CMK (cell line): ENCODE data around the gene TRIM34.
"Not testable (repeated sequence)": the region's sequence is repeated elsewhere in the genome, so short reads cannot be mapped to it uniquely, and the experiment has no call there.

Experiments
- DNase-seq: peaks from one replicate; pipeline ENCODE4 v3.0.0-alpha.2; 2010; ENCODE audit warnings: low read depth

TRIM34 gene

DNA sequence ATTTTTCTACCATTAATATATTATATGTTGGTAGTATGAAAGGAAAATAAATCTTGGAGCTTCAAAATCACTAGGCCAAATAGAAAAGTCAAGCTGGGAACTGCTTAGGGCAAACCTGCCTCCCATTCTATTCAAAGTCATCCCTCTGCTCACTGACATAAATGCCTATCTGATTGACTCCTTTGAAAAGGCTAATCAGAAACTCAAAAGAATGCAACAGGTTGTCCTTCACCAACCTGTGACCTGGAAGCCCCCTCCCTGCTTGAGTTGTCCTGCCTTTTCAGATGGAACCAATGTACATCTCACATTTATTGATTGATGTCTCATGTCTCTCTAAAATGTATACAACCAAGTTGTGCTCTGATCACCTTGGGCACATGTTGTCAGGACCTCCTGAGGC is 3.2 kb upstream of the TRIM34 start:
- no peak for DNase-seq

DNA sequence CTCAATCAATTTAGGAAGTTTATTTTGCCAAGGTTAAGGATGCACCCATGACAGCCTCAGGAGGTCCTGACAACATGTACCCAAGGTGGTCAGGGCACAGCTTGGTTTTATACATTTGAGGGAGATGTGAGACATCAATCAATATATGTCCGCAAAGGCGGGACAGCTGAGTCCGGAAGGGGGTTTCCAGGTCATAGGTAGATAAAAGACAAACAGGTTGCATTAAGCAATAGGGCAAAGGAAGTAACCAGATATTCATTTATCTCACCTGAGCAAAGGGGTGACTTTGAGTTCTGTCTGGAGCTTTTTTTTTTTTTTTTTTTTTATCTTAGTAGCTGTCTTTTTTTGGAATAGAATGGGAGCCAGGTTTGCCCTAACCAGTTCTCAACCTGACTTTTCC is 2.0 kb upstream of the TRIM34 start:
- no peak for DNase-seq

DNA sequence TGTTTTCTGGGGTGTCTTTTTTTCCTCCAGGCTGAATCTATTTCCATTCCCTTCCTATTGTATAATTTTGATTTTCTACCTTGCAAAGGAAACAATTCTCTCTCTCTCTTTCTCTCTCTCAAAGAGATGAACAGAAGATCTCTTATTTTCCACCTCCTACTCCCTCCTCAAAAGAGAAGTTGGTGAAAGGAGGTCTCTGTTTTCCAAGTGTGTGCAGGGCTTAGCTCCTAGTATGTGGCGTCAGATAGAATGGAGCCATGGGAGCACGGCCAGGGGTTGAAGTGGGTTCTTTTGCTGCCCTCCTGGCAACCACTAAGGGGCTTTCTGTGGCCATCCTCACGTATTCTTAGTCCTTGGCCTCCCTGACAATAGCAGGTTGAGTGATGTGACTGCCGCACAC is 480 bp downstream of the TRIM34 start:
- DNase-seq, result no peak

- DNase-seq, result no peak
Observed at GRCh38 chr11:5626196-5626595, 1.4 kb downstream of the TRIM34 start.

DNA sequence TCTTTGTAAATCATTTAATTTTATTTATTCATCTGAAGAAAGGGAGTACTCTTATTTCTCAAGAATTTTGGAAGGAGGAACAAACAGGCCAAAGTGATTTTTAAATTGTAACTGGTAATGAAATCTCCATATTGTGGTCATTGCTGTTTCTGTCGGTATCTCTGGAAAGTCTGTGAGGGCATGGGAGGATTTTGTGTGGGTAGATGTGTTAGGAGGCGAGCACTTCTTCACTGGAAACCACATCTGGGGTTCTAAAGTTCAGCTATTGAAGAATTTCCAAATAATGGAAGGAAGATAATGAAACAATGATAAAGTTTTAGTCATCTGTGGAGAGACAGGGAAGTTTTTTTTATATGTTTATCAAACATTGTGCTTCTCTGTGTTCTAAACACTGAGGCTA is 6.6 kb downstream of the TRIM34 start:
- DNase-seq, result no peak

GRCh38 chr11:5631969-5632635 is 7.3 kb downstream of the TRIM34 start:
- no peak for DNase-seq

GRCh38 chr11:5639953-5640352 is 15.2 kb downstream of the TRIM34 start:
- no peak for DNase-seq

GRCh38 chr11:5643585-5643984 is 18.8 kb downstream of the TRIM34 start:
- DNase-seq, result no peak

DNA sequence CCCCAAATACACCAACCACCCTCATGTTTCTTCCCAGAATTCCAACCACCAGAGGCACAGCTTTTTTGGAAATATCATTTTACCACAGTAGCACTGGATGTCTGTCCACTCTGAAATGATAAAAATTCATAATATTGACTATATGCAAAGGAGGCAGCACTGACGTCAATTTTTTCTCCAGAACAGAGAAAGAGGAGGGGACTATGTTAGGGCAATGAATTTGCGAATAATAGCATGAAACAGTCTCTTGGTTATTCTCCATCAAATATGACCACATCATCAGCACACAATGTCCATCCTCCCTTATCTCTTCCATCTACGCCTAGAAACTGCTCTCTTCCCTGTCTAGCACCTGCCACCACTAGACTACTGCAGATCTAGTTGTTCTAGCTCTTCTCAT is 21.3 kb downstream of the TRIM34 start:
- no peak for DNase-seq

- no peak for DNase-seq
Observed at GRCh38 chr11:5655474-5655873, 30.7 kb downstream of the TRIM34 start.

DNA sequence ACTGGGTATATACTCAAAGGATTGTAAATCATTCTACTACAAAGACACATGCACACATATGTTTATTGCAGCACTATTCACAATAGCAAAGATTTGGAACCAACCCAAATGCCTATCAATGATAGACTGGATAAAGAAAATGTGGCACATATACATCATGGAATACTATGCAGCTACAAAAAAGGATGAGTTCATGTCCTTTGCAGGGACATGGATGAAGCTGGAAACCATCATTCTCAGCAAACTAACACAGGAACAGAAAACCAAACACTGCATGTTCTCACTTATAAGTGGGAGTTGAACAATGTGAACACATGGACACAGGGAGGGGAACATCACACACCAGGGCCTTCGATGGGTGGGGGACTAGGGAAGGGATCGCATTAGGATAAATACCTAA is 32.2 kb downstream of the TRIM34 start:
- DNase-seq, result not testable (repeated sequence)

DNA sequence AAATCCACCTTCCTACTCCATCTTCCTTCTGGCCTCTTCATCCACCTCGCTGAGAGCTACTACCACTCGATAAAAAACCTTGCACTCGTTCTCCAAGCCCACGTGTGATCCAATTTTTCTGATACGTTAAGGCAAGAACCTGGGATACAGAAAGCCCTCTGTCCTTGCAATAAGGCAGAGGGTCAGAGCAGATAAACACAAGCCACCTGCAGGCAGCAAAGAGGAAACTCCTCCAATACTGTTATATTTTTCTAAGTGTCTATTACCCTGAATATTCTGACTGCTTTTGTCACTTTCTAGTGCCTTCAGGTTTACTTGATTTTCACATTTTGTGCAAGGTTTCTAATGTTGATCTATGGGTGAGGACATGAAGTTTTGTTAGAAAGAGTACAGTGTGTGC is 33.5 kb downstream of the TRIM34 start:
- DNase-seq, result no peak

- DNase-seq, result no peak
Observed at GRCh38 chr11:5663511-5663910, 38.7 kb downstream of the TRIM34 start.

- DNase-seq, result no peak
Observed at GRCh38 chr11:5665051-5665570, 40.3 kb downstream of the TRIM34 start.

DNA sequence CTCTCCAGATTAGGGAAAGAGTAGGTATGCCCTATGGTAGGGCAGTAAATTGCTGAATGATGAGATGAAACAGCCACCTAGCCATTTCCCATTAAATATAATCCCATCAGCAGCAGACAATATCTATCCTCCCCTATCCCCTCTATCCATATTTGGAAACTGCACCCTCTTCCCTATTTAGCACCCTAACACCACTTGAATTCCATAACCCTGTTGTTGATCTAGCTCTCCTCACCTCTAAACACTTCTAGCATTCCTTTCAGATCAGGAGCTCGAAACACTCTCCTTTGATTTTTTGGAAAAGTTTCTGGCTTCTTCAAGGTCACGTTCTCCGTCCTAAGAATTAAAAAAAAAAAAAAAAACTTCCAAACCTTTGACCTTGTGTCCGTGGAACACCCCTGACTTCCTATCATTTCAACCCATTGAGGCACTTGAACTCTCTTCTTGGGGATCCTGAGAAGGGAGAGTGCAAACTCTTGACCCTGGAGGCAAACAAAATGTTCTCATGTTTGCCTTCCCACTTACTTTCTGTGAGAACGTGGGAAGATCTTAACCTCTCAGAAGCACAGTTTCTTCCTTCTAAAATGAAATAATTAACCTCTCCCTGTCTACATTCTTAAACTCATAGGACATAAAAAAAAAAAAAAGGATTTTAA is 41.1 kb downstream of the TRIM34 start:
- no peak for DNase-seq

DNA sequence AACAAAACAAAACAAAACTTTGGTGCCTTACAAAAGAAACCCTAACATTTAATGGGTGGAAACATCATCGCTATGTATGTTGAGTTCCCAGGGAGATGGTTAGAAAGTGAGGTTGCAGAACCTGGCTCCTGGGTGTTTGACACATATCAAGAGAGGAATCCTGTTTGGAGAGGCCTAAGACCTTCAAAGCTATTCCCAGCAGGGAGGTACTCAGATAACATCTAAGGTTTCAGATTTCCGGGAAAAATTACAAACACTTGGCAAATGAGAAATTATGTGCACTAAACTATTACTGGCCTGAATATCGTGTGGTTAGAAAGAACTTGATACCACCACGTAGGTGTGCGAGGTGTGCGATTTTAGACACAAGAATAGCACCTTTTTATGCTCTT is 41.6 kb downstream of the TRIM34 start:
- no peak for DNase-seq

- no peak for DNase-seq
Observed at GRCh38 chr11:5671831-5672230, 47.0 kb downstream of the TRIM34 start.

DNA sequence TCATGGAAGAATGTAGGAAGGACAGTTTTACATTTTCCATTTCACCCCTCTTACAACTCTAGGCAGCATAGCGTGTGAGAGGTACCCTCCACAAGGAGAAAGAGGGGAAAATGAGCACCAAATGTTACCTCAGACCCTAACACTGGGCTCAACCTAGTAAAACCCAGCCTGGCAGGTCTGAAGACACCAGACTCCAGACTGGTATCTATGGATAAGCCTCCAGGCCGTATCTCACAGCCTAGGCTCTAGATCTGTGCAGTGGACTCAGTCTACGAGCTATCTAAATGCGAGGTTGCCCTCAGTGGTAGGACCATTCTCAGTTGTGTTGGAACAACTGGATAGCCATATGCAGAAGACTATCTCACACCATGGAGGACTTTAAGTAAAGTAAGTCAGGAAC is 49.6 kb downstream of the TRIM34 start:
- DNase-seq, result no peak

DNA sequence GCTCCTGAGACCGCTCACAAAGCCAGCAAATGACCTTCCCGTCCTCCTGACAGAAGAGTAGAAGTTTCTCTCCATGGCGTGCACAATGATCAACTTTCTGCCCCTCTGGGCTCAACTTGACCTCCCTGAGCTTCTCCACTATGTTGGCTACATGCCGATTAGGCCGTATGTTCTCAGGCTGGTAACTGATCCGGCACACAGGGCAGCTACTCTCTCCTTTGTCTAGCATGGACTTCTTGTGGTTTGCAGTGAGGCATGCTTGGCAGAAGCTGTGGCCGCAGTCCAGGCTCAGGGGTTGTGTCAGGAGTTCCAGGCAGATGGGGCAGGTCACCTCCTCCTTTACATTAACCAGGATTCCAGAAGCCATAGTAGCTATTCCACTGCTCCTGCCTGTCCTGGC is 55.0 kb downstream of the TRIM34 start:
- DNase-seq, result no peak

GRCh38 chr11:5682890-5683441 is 58.2 kb downstream of the TRIM34 start:
- not testable (repeated sequence) for DNase-seq

GRCh38 chr11:5683620-5684019 is 58.8 kb downstream of the TRIM34 start:
- DNase-seq, result not testable (repeated sequence)

DNA sequence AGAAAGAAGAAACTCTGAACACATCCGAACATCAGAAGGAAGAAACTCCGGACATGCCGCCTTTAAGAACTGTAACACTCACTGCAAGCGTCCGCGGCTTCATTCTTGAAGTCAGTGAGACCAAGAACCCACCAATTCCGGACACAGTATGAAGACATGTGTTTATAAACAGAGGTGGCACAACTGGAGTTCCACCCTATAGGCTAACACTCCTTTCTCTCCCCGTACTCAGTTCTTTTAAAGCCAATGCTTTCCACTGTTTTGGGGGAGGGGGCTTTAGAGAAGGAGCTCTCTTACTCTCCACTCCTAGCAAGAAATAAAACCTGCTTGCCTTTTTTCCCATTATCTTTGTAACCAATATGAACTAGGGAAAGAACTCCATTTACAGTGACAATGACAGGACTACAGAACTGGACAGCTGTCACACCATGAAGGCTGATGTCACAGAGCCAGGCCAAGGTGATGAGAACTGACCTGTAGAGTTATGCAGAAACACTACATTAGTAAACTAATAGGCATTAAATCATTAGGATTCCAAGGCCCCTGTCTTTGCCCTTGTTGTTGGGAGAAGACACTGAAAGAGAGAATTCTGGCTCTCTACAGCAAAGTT is 59.3 kb downstream of the TRIM34 start:
- DNase-seq, result no peak
